ENCODE measurements around the gene WDR33.

WDR33 gene

DNA sequence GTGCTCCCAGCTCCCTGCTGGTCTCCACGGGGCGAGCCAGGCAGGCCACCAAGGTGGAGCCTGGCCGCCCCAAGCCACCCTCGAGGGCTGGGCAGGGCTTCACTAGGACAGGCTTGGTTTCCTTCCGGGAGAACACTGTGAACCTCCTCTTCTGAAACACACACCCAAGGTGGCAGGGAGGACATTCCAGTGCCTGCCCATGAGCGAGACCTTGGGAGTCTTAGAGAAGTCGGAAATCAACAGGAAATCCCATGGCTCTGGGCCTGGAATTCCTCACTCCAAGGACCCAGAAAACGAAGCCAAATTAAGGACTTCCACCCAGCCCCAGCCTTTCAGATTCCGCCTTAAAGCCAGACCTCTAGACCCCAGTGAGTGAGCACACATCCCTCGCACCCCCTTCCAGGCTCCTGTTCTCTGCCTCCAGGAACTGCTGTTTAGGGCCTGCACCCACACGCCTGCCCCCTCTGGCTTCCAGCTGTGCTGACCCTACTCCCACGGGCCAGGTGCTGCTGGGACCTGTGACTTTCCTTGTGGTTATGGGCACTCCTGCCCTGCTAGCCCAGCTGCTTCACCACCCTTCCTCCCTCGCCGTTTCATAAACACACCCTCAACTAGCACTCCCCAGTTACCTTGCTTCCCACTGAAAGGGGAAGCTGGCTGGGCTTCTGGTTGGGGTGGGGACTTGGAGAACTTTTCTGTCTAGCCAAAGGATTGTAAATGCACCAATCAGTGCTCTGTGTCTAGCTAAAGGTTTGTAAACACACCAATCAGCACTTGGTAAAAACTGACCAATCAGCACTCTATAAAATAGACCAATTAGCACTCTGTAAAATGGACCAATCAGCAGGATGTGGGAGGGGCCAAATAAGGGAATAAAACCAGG, 151.3 kb downstream of the WDR33 start:
- DNase-seq (ENCODE audit: extremely low read depth in 1 of 2, low read depth in 1 of 2): no peak

DNA sequence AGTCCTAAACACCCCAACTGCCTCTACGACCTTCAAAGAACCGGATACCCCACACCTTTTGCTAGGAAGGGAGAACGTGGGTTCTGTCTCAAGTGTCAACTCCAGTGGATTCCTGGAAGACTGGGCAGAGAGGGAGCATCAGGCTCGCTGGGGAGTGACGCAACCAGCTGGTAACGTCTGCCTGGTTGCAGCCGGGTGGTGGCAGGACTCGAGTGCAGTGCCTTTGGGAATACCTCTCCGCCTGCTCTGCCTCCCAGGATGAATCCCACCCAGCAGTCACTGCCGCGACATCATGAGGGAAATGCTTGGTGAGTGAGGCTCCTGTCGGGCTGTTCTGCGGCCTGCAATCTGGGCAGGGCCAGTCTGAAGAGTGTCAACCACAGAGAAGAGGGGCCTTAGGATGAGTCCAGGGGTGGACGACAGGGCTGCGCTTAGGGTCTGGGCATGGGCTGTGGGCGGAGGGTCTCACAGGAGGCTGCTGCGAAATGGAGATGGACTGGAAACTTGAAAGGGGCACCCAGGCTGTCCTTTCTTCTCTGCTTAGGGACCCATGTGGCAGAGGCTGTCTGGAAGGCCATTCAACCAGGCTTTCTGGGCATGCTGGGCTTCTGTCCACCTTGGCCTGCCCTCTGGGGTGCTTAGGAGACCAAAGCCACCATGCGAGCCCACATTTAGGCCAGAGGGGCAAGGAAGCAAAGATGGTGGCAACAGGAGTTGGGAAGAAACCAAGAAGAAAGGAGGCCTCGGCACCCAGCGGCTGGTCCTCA, 152.1 kb downstream of the WDR33 start:
- DNase-seq (ENCODE audit: extremely low read depth in 1 of 2, low read depth in 1 of 2): no peak

DNA sequence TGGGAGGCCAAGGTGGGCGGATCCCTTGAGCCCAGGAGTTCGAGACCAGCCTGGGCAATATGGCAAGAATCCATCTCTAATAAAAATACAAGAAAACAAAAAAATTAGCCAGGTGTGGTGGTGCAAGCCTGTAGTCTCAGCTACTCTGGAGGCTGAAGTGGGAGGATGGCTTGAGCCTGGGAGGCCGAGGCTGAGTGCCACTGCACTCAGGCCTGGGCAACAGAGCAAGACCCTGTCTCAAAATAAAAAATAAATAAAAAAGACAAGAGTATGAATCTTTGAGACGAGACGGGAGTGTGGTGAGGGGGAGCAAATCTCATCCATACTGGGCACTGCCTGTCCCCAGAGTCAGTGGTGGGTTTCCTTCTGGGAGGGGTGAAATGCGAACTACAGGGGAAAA, 152.8 kb downstream of the WDR33 start:
- DNase-seq (ENCODE audit: extremely low read depth in 1 of 2, low read depth in 1 of 2): no peak

DNA sequence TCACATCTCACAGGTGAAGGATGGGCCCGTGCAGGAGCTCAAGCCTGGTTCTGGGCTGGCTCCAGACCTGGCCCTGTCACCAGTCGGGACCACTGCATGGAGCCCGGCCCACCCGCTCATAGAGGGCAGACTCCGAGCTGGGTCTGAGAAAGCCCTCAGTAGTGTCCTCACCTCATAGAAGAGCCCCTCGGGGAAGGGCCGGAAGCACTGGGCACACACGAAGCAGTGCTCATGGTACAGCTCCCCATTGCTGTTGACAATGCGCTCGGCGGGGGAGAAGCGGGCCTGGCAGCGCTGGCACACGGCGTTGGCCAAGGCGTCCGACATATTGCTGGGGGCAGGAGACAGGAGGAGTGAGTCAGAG, 153.8 kb downstream of the WDR33 start:
- DNase-seq (ENCODE audit: extremely low read depth in 1 of 2, low read depth in 1 of 2): no peak

DNA sequence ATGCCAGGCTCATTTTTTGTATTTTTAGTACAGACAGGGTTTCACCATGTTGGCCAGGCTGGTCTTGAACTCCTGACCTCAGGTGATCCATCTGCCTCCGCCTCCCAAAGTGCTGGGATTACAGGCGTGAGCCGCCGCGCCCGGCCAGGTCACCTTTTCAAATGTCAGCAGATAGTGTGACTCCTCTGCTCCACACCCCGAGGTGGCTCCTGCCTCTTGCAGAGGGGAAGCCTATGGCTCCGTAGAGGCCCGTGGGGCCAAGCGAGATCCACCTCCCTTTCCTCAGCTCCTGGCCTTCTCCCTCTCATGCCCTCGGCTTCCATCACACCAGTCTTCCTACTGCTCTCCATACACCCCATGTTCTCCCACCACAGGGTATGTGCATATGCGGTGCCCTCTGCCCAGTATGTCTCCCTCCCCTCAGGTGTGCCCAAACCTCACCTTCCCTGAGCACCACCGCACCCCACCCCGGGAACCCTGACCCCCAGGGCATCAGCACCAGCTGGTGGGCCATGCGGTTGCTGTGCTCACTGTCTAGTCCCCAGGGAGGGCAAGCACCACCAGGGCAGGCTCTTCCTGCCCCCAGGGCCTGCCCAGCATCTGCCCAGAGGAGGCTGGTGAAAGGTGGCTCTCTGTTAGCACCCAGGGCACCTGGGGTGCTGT, 154.3 kb downstream of the WDR33 start:
- no peak for DNase-seq (ENCODE audit: extremely low read depth in 1 of 2, low read depth in 1 of 2)

DNA sequence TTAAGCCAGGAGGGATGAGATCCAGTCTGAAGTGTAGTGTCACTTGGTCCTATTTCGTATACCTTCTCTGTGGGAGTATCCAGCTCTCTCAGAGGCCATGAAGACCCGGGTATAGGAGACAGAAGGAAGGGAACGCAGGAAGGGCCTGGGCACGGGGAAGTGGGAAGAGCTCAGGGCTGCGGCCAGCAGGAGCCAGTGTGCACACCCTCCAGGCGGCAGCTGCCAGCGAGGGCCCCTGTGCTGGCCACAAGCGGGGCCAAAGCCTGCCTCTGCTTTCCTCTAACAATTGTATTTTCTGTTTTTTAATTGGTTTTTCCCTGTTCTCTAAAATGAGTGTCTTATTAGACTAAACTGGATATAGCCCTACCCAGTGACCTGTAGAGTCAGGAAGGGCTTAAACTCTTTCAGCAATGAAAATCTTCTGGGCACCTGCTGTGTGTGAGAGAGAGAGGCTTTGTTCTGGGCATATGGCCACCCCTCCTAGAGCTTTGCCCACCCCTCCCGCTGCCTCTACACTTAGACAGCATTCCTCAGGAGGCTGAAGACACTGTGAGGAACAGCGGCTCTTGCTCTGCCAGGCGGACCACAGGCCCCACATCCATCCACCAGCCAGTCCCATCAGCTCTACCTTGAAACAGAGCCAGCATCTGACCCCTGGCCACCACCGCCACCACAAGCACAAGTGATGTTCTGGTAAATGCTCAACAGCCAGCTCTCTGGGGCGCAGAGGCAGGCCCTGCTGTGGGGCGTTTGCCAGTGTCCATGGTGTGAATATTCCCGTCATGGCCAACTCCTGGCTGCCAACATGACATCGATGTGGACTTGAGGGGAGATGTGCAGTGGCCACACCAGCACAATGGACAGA, 155.5 kb downstream of the WDR33 start:
- no peak for DNase-seq (ENCODE audit: extremely low read depth in 1 of 2, low read depth in 1 of 2)

DNA sequence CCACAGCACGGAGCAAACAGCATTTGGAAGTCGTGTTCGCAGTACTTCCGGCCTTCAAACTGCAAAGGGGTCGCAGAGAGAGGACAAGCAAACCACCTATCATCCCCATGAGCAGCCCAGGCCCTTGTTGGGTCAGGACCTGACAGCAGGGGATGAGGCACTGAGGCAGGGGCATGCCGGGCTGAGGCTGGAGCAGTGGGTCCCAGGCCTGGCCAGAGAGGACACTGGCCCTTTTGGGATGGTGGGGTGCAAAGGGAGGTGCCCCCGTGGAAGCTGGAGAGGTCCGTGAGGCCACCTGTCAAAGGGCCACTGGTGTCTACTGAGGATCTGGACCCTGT, 156.2 kb downstream of the WDR33 start:
- DNase-seq (ENCODE audit: extremely low read depth in 1 of 2, low read depth in 1 of 2): no peak

DNA sequence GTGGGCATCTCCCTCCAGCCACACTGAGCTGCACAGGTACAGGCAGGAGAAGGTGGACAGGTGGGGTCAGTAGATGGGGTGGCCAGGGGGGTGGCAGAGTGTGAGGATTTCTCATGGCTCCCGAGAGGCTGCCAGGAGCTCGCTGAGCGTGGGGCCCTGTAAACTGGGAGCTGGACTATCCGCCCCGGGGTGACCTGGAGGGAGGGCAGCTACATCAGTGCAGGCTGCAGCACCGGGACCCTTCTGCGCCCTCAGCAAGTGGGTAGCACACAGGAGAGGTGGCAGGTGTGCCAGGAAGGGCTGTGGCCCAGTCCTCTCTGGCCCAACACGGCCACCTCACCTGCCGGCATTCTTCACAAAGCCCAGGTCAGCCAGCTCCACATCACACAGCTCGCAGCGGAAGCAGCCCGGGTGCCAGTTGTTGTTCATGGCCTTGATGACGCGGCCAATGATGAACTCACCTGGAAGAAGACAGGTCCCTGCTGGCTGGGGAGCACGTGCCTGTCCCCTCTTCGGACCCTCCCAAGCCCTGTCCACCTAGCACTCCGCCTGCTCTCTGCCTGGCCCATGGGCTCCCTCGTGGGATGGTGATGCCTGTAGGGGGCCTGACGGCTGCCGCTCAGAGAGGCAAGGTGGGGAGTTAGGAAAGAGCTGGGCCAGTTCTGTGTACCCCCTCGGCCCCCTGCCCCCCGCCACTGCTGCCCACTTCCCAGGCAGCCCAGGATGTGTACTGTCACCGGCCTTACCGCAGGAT, 156.7 kb downstream of the WDR33 start:
- no peak for DNase-seq (ENCODE audit: extremely low read depth in 1 of 2, low read depth in 1 of 2)

DNA sequence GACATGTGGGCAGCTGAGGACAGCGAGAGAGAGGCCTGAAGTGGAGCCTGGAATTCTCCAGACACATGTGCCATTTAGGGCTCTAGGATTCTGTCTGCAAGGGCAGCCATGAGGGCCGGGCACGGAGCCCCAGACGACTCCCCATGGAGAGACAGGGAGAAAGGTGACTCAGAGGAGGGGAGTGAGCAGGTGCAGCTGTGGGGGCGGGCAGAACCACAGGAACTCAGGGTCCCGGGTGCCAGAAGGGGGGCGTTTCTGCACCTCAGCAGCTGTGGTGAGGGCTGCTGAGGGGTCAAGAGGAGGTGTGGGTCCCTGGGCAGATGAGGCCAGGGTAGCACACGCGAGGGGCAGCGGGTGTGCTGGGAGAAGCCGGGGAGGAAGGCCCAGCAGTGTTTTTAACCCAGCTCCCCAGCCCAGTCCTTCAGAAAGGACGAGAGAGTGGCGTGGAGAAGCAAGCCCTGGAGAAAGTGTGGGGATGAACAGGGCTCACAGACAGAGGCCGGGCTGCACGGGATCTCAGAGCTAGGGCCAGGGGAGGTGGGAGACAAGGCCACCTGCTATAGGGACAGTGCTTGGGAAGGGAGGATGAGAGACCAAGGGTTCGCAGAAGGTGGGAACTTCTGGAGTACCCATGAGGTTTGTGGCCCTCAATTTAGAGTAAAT, 157.4 kb downstream of the WDR33 start:
- no peak for DNase-seq (ENCODE audit: extremely low read depth in 1 of 2, low read depth in 1 of 2)

DNA sequence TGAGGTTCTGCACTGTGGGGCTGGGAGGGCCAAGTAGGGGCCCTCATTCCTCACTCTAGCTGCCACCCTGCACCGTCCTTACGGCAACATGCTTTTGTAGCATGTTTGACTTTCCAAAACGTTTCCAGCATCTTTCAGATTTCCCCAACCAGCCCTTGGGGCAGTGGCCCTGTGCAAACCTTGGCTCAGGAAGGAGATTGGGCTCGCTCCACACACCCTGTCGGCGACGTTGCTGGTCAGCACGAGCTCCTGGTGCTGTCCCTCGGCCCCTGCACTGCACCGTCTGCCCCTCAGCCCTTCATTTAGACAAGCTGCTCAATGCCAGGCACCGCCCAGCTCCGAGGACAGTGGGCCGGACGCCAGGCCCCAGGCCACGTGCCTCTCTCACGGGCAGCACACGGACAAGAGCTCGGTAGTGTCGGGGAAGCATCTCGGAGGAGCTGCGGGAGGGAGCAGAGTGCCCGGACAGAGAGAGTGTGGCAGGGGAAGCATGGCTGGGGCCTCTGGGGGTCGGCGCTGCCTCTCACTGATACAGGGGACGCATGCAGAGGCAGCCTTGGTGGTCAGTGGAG, 158.1 kb downstream of the WDR33 start:
- DNase-seq (ENCODE audit: extremely low read depth in 1 of 2, low read depth in 1 of 2): no peak

DNA sequence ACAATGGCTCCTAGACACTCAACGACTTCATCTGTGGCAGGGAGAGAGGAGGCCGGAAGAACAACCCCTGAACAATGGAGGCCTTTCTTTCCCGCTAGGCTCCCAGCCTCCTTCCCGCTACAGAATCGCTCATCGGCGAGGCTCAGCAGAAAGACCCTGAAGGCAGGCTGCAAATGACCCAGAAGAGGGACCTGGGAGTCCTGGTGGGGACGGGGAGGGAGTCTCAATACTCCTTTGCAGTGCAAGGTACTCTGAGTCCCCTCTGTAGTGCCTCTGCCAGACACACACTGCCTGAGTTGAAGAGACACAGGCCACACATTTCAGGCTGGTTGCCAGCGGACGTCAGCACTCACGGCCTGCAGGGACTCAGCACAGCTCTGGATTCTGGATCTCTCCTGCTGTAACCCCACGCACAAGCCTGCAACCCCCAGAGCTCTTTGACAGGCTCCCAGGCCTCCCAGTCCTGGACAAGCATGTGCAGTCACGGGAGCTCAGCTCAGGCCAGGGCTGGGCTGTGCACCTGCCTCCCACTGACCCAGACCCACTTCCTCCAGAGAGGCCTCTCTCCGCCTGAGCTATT, 158.9 kb downstream of the WDR33 start:
- DNase-seq (ENCODE audit: extremely low read depth in 1 of 2, low read depth in 1 of 2): no peak

DNA sequence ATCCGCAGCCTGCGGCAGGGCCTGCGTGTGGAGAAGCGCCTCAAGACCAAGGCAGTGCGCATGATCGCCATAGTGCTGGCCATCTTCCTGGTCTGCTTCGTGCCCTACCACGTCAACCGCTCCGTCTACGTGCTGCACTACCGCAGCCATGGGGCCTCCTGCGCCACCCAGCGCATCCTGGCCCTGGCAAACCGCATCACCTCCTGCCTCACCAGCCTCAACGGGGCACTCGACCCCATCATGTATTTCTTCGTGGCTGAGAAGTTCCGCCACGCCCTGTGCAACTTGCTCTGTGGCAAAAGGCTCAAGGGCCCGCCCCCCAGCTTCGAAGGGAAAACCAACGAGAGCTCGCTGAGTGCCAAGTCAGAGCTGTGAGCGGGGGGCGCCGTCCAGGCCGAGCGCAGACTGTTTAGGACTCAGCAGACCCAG, 159.6 kb downstream of the WDR33 start:
- no peak for DNase-seq (ENCODE audit: extremely low read depth in 1 of 2, low read depth in 1 of 2)

All from activated CD8-positive, alpha-beta memory T cell treated with anti-CD3 and anti-CD28 coated beads for 1 hour (primary cell).